CD4-positive, alpha-beta memory T cell (primary cell): ENCODE results near the gene SP6. TPM values are rescaled to one million over a fixed set of nuclear protein-coding genes. Genes with fewer than 3 reads are reported as not detected.

ENCODE experiments used
- CTCF ChIA-PET: fragments of 350-600 bp; sonication (Branson Sonifier 250); formaldehyde crosslinking; loops from one replicate; lab custom pipeline; 2021; ENCODE audit warnings: inconsistent platforms; ENCODE audit not compliant: partially characterized antibody; lab: Charles Lee
- POLR2A ChIA-PET: fragments of 350-600 bp; sonication (Branson Sonifier 250); formaldehyde crosslinking; loops from one replicate; lab custom pipeline; 2021; ENCODE audit not compliant: partially characterized antibody; lab: Charles Lee
- DNase-seq, 5 donors: peaks; one replicate each; pipeline versions ENCODE4 v3.0.0 to v3.0.0-alpha.2; 2020 to 2022; ENCODE audit warnings: mixed read lengths in 1 of 5
- H3K27ac ChIP-seq: one replicate; pipeline ENCODE4 v1.7.0; 2013; ENCODE audit warnings: low read depth, low read length
- H3K27me3 ChIP-seq: 2 replicates; pipeline ENCODE4 v1.7.0; 2013; ENCODE audit warnings: mild to moderate bottlenecking, low read length, moderate library complexity; ENCODE audit not compliant: insufficient read depth
- H3K36me3 ChIP-seq: 2 replicates; pipeline ENCODE4 v1.7.0; 2013; ENCODE audit warnings: mild to moderate bottlenecking, low read length, moderate library complexity; ENCODE audit not compliant: insufficient read depth
- H3K4me1 ChIP-seq: 2 replicates; pipeline ENCODE4 v1.7.0; 2013; ENCODE audit warnings: mild to moderate bottlenecking, low read length, moderate library complexity; ENCODE audit not compliant: insufficient read depth
- H3K4me3 ChIP-seq, 2 donors: one replicate each; pipeline ENCODE4 v1.7.0; 2013; ENCODE audit warnings: low read length in 2 of 2, mild to moderate bottlenecking in 1 of 2
- H3K9me3 ChIP-seq, 2 donors: one replicate each; pipeline ENCODE4 v1.7.0; 2013; ENCODE audit warnings: low read length in 2 of 2, control low read depth in 1 of 2; ENCODE audit not compliant: control insufficient read depth in 1 of 2
- H3K27ac Mint-ChIP-seq, 7 donors: one replicate each; pipeline ENCODE4 v1.8.0; 2020 to 2021; ENCODE audit warnings: mixed read lengths in 7 of 7, mild to moderate bottlenecking in 6 of 7, inconsistent platforms in 3 of 7, moderate library complexity in 3 of 7
- H3K27me3 Mint-ChIP-seq, 2 donors: one replicate each; pipeline ENCODE4 v1.8.0; 2020 to 2021; ENCODE audit warnings: mixed read lengths in 2 of 2
- H3K36me3 Mint-ChIP-seq, 2 donors: one replicate each; pipeline ENCODE4 v1.8.0; 2020 to 2021; ENCODE audit warnings: mixed read lengths in 2 of 2, inconsistent platforms in 1 of 2, mild to moderate bottlenecking in 1 of 2
- H3K4me1 Mint-ChIP-seq, 4 donors: one replicate each; pipeline ENCODE4 v1.8.0; 2020 to 2021; ENCODE audit warnings: mixed read lengths in 4 of 4, mild to moderate bottlenecking in 1 of 4
- H3K4me3 Mint-ChIP-seq, 8 donors: one replicate each; pipeline ENCODE4 v1.8.0; 2020 to 2021; ENCODE audit warnings: mixed read lengths in 8 of 8, mild to moderate bottlenecking in 7 of 8, moderate library complexity in 6 of 8, inconsistent platforms in 3 of 8
- H3K9me3 Mint-ChIP-seq, 8 donors: one replicate each; pipeline ENCODE4 v1.8.0; 2020 to 2021; ENCODE audit warnings: mixed read lengths in 8 of 8, mild to moderate bottlenecking in 5 of 8, inconsistent platforms in 3 of 8, moderate library complexity in 1 of 8
- intact Hi-C: fragments of 100-400 bp; cut with micrococcal nuclease; formaldehyde crosslinking; loops from one replicate; pipeline ENCODE4 v1.15.1; 2023
- polyA plus RNA-seq, 2 donors: library from polyadenylated mRNA; unstranded; fragments of 300-500 nt; fragmentation: Illumina TruSeq; gene quantifications; one replicate each; pipeline ENCODE4 v1.2.3, GENCODE V29; 2021
- total RNA-seq, 2 experiments: library from RNA; stranded (reverse); gene quantifications; one replicate each; pipeline ENCODE4 v1.2.3, GENCODE V29; 2021

The SP6 gene
- total RNA-seq, result not detected
- polyA plus RNA-seq, result not detected

DNA sequence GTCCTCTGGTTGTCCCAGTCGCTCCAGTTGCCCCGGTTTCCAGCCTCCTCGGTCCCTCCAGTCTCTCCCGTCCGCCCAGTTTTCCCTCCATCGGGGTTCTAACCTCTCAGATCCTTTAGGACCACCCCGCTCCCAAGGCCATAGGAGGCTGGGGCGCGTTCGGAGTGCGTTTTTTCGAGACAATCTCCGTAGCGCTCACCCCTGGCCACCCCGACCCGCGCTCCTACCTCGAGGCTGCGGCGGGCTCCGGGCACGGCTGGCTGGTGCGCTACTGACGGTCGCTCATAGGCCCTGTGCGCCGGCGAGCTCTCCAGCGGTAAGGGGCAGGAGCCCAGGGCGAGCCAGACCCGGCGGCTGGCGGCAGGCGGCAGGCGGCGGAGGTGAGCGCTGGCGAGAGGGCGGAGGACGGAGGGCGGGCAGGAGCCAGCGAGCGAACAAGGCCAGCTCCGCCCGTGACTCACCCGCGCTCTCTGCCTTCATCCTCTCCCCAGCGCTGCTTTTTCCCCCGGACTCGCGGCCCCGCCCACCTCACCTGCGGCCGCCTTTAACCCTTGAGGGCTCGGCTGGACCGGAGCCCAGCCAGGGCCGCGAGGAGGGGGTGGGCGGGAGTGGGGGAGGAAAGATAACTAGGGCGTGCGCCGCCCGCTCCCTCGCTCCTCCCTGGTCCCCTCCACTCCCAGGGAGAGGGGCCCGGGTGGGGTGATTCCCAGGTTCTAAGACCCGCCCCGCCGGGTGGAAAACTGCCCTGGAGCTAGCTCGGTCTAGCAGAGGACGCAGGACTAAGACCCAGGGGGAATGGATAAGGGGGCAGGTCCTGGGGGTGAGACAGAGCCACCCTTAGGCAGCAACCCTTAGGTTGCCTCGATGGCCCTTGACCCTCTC lies at the start of gene SP6:
SP6 (minus strand) TSS at position 472 of the 882 bp plus-strand sequence. CDS start 2,734 bp downstream, outside the sequence.
- Mint-ChIP-seq H3K4me1 (peaks cover 13 to 38% (median 18%) of the 10 kb centered on the region in 4 donors), H3K27me3 (peaks cover 57 to 73% of the 10 kb centered on the region in 2 donors), H3K9me3 (no peaks in the 10 kb centered on the region), H3K4me3 (peak within 1 kb of the TSS; percentile 5 to 77 (median 60)), H3K36me3 (no peaks in the 10 kb centered on the region), H3K27ac (peak within 1 kb of the TSS in 3 of 7 donors; percentile 21 to 56 (median 31))
- ChIA-PET POLR2A (interaction anchor here (0.9 to 18.7 kb wide), 5 partner anchors 8 to 42 kb away, joined by 3 to 271 read pairs (median 4); partner anchors contain the start of genes LRRC46, MRPL10 and SP2), CTCF (interaction anchor here (1.2 to 20.5 kb wide), 3 partner anchors 10 to 120 kb away, joined by 3 to 562 read pairs (median 14); partner anchors contain the start of genes CDK5RAP3, SCRN2 and SP2)
- Histone ChIP-seq H3K4me1 (peaks cover 37% of the 10 kb centered on the region), H3K4me3 (no peak within 1 kb of the TSS), H3K36me3 (no peaks in the 10 kb centered on the region), H3K27ac (no peak within 1 kb of the TSS), H3K9me3 (no peaks in the 10 kb centered on the region), H3K27me3 (peaks cover 62% of the 10 kb centered on the region)
- peak; percentile 39 to 76 (median 45) for DNase-seq
- intact Hi-C loops, result no loop called here

- Histone ChIP-seq H3K9me3 (no peaks in the 10 kb centered on the region), H3K4me1 (peaks cover 36% of the 10 kb centered on the region), H3K27ac (no peak overlapping the region), H3K4me3 (no peak overlapping the region), H3K27me3 (no peaks in the 10 kb centered on the region), H3K36me3 (peaks cover 8% of the 10 kb centered on the region)
- intact Hi-C loops, result no loop called here
- Mint-ChIP-seq H3K27ac (no peak overlapping the region), H3K27me3 (no peaks in the 10 kb centered on the region), H3K4me3 (no peak overlapping the region), H3K9me3 (peaks cover 0 to 2% (median 0%) of the 10 kb centered on the region in 8 donors), H3K4me1 (peaks cover 37 to 64% (median 46%) of the 10 kb centered on the region in 4 donors), H3K36me3 (peaks cover 23 to 43% of the 10 kb centered on the region in 2 donors)
- POLR2A ChIA-PET, result interaction anchor here (1.0 kb wide), 1 partner anchor 65 kb away, joined by 3 read pairs; no protein-coding TSS in a partner anchor
- CTCF ChIA-PET, result no interaction called here
- no peak for DNase-seq
Observed at GRCh38 chr17:47899643-47900042, 48.7 kb upstream of the SP6 start.

DNA sequence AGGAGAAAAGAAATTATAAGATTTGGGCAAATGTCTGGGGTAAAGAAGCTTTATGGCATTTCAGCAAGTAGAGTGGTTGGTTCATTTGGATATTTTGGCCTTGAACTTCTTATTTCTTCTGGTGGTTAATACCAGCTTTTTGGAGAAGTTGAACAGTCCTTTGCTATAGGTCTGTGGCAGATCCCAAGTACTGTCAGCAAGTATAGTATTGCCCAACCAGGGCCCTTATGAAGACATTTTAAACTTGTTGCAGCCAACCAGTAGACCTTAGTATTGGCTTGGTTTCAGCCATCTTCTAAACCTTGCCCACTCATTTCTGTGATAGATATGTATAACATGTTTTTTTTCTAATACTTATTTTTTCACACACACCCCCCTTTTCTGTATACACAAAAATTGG lies 47.3 kb upstream of the SP6 start:
- Histone ChIP-seq H3K4me3 (no peak overlapping the region), H3K9me3 (no peaks in the 10 kb centered on the region), H3K27me3 (no peaks in the 10 kb centered on the region), H3K27ac (no peak overlapping the region), H3K36me3 (peaks cover 8% of the 10 kb centered on the region), H3K4me1 (peaks cover 42% of the 10 kb centered on the region)
- peaks cover 39 to 70% (median 50%) of the 10 kb centered on the region in 4 donors for H3K4me1 Mint-ChIP-seq
- peaks cover 0 to 2% (median 0%) of the 10 kb centered on the region in 8 donors for H3K9me3 Mint-ChIP-seq
- ChIA-PET POLR2A (no interaction called here), CTCF (no interaction called here)
- intact Hi-C loops, result no loop called here
- H3K36me3 Mint-ChIP-seq, result peaks cover 18 to 39% of the 10 kb centered on the region in 2 donors
- no peak for DNase-seq
- no peaks in the 10 kb centered on the region for H3K27me3 Mint-ChIP-seq
- peak overlapping the region in 3 of 8 donors; percentile 23 to 95 (median 92) for H3K4me3 Mint-ChIP-seq
- H3K27ac Mint-ChIP-seq, result peak overlapping the region in 1 of 7 donors; percentile 35

DNA sequence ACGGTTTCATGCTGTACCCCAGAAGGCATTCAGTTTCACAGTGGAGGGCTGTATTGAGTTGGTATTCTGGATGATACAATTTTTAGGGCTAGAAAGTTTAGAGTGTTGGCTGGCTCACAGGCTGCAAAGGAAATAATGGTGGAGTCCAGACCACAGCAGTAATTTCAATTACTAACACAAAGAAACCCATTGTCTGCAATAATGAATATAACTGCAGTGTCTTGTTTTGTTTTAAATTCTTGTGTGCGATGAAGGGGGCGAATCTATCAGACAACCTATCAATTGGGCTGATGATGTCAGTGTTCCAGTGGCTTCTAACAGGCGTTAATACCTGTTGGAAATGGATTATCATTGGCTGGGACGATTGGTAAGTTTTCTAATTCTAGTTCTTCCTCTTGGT lies 46.6 kb upstream of the SP6 start:
- Histone ChIP-seq H3K27ac (no peak overlapping the region), H3K4me3 (no peak overlapping the region), H3K4me1 (peaks cover 42% of the 10 kb centered on the region), H3K9me3 (no peaks in the 10 kb centered on the region), H3K36me3 (peaks cover 8% of the 10 kb centered on the region), H3K27me3 (no peaks in the 10 kb centered on the region)
- Mint-ChIP-seq H3K4me1 (peaks cover 36 to 70% (median 49%) of the 10 kb centered on the region in 4 donors), H3K27me3 (no peaks in the 10 kb centered on the region), H3K36me3 (peaks cover 18 to 39% of the 10 kb centered on the region in 2 donors), H3K27ac (peak overlapping the region in 5 of 7 donors; percentile 87 to 96 (median 95)), H3K9me3 (peaks cover 0 to 2% (median 0%) of the 10 kb centered on the region in 8 donors), H3K4me3 (peak overlapping the region; percentile 88 to 99 (median 95))
- intact Hi-C loops, result no loop called here
- CTCF ChIA-PET, result no interaction called here
- DNase-seq, result no peak
- POLR2A ChIA-PET, result no interaction called here

GRCh38 chr17:47896672-47897490 lies 45.9 kb upstream of the SP6 start:
- Mint-ChIP-seq H3K27ac (peak overlapping the region; percentile 87 to 96 (median 95)), H3K9me3 (peaks cover 0 to 2% (median 0%) of the 10 kb centered on the region in 8 donors), H3K36me3 (peaks cover 12 to 34% of the 10 kb centered on the region in 2 donors), H3K4me3 (peak overlapping the region; percentile 88 to 99 (median 95)), H3K4me1 (peaks cover 29 to 63% (median 42%) of the 10 kb centered on the region in 4 donors), H3K27me3 (no peaks in the 10 kb centered on the region)
- ChIA-PET POLR2A (interaction anchor here (0.6 to 3.1 kb wide), 6 partner anchors 13 to 74 kb away, joined by 4 to 45 read pairs (median 5); partner anchors contain the start of genes CDK5RAP3 and PNPO), CTCF (no interaction called here)
- intact Hi-C loops, result loop anchor here (1.0 kb wide), 3 partner anchors 151 to 247 kb away; partner anchors contain the start of genes NFE2L1 and SNX11
- DNase-seq, result no peak
- Histone ChIP-seq H3K27me3 (no peaks in the 10 kb centered on the region), H3K27ac (peak overlapping the region; percentile 97), H3K4me1 (peaks cover 42% of the 10 kb centered on the region), H3K9me3 (no peaks in the 10 kb centered on the region), H3K36me3 (peaks cover 8% of the 10 kb centered on the region), H3K4me3 (peak overlapping the region; percentile 57 to 95)

DNA sequence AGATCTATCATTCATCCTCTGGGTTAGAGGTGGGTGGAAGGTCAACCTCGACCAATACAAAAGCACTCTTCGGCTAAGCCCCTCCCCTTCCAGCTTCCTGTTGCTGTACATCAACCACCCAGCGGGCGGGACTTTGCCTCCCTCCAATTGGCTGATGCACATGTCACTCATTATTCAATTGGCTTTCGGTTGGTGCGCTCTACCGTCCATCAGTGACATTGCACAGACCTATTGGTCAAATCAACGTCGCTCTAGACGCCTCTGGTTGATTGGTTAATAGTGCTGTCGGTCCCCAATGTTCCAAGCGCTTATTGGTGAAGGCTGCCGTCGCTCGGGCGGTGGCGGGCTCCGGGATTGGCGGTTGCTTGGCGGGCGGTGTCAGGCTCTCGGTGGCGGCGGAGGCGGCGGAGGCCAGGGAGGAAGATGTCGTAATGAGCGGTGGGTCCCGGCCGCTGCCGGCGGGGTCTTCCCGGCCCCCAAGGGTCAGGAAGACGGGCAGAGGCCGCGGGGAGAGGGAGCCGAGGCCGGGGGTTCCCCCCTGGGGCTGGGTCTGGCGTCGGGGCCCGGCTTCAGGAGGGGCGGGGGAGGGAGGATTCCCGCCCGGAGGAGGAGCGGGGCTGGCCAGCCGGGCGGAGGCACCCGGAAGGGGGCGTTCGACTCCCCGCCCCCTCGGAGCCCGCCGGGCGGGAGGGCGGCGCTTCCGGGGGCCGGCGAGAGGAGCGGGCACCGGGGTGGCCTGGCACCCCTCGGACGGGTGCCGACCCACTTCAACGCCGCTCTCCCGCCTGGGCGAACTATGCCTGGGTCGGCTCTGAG lies 45.1 kb upstream of the SP6 start, which contains the start of gene SP2:
SP2 (plus strand) TSS at position 381 of the 816 bp plus-strand sequence; CDS start at position 432, 51 bp downstream.
- CTCF ChIA-PET, result interaction anchor here (0.8 to 17.6 kb wide), 7 partner anchors 35 to 76 kb away, joined by 3 to 562 read pairs (median 3); partner anchors contain the start of genes CDK5RAP3, OSBPL7, SCRN2 and SP6
- intact Hi-C loops, result loop anchor here (1.0 kb wide), 6 partner anchors 45 to 246 kb away; partner anchors contain the start of genes LRRC46, MRPL10, NFE2L1 and PNPO
- peak within 1 kb of the TSS; percentile 92 to 96 for H3K4me3 ChIP-seq

More for the DNA sequence above, 45.1 kb upstream of the SP6 start, which contains the start of gene SP2:
- peaks cover 27 to 58% (median 39%) of the 10 kb centered on the region in 4 donors for H3K4me1 Mint-ChIP-seq
- H3K4me1 ChIP-seq, result peaks cover 42% of the 10 kb centered on the region
- no peaks in the 10 kb centered on the region for H3K27me3 ChIP-seq
- POLR2A ChIA-PET, result interaction anchor here (0.6 to 7.5 kb wide), 39 partner anchors 9 to 1012 kb away, joined by 3 to 271 read pairs (median 4); partner anchors contain the start of genes CDK5RAP3, KPNB1, LRRC46 and MRPL10
- no peaks in the 10 kb centered on the region for H3K27me3 Mint-ChIP-seq
- peak within 1 kb of the TSS; percentile 94 to 100 (median 99) for H3K4me3 Mint-ChIP-seq
- DNase-seq, result peak; percentile 100
- no peaks in the 10 kb centered on the region for H3K9me3 ChIP-seq
- peaks cover 0 to 2% (median 0%) of the 10 kb centered on the region in 8 donors for H3K9me3 Mint-ChIP-seq
- H3K36me3 ChIP-seq, result peaks cover 8% of the 10 kb centered on the region
- peaks cover 12 to 29% of the 10 kb centered on the region in 2 donors for H3K36me3 Mint-ChIP-seq
- peak within 1 kb of the TSS; percentile 96 to 100 (median 100) for H3K27ac Mint-ChIP-seq
- H3K27ac ChIP-seq, result peak within 1 kb of the TSS; percentile 97
